ENCODE measurements around the gene POLR2A. TPM values are rescaled to one million over a fixed set of nuclear protein-coding genes. Genes with fewer than 3 reads are reported as not detected.
"Not testable (repeated sequence)": the region's sequence is repeated elsewhere in the genome, so short reads cannot be mapped to it uniquely, and the experiment has no call there.

Gene POLR2A
- total and polyA plus RNA-seq, 4 donors: 13.3 to 54.4 (median 34.8) TPM

DNA sequence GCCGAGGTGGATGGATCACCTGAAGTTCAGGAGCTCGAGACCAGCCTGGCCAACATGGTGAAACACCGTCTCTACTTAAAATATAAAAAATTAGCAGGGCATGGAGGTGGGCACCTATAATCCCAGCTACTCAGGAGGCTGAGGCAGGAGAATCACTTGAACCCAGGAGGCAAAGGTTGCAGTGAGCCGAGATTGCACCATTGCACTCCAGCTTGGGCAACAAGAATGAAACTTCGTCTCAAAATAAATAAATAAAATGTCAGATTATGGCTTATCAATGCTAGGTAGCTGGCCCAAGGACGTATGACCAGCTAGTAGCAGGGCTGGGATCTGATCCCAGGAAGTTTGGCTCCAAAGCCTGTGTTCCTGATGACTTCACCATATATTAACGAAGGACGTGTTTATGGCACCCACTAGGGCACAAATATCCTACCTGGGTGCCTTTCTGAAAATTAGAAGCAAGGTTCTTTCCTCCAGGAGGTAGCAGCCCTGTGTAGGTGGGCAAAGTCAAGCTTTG lies 13.7 kb upstream of the POLR2A start:
- H3K36me3 ChIP-seq (ENCODE audit: control insufficient read depth in 4 of 4, insufficient read depth in 3 of 4, low read depth in 1 of 4, low read length in 3 of 4); H3K27me3 ChIP-seq (ENCODE audit: control insufficient read depth in 4 of 4, insufficient read depth in 4 of 4, low read length in 3 of 4); H3K27ac ChIP-seq (ENCODE audit: low read depth in 1 of 2, low read length in 2 of 2); H3K9me3 ChIP-seq (ENCODE audit: control insufficient read depth in 4 of 4, low read length in 3 of 4); DNase-seq (ENCODE audit: low spot score); H3K4me3 ChIP-seq (ENCODE audit: low read depth in 1 of 3, low read length in 3 of 3); H3K9ac ChIP-seq (ENCODE audit: low read depth in 1 of 2, low read length in 2 of 2): not testable (repeated sequence)
- TF ChIP-seq HNF4A (conservative IDR thresholded peaks at IDR 0.05) (peak; percentile 70 to 73), RXRA (IDR thresholded peaks at IDR 0.05) (peak in 1 of 2 donors; percentile 13), JUND (IDR thresholded peaks at IDR 0.05) (peak in 1 of 2 donors; percentile 27)
- 63% methylated on average over 8 of the region's 8 CpGs for WGBS
- peaks cover 9 to 35% (median 22%) of the 10 kb centered on the region in 4 donors for H3K4me1 ChIP-seq (ENCODE audit: control insufficient read depth in 4 of 4, insufficient read depth in 4 of 4, low read length in 3 of 4)

DNA sequence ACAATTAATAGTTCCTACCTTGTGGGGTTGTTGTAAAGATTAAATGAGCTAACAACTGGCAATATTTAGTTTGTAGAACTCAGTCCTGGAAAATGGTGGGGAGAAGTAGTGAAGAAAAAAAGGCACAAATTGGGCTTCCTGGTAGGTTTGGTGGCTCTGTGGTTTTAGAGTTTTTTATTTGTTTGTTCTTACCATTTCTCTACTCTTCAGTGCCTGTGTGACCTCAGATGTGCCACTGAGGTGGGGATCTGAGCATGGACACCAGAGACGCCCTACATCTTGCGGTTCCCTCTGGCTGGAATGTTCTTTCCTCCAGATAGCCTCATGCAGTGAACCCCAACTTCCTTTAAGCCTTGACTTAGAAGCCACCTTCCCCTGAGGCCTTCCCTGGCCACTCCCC lies 12.4 kb upstream of the POLR2A start:
- 81% methylated on average over 2 of the region's 2 CpGs for WGBS
- Histone ChIP-seq H3K36me3 (ENCODE audit: control insufficient read depth in 4 of 4, insufficient read depth in 3 of 4, low read depth in 1 of 4, low read length in 3 of 4) (no peaks in the 10 kb centered on the region), H3K9ac (ENCODE audit: low read depth in 1 of 2, low read length in 2 of 2) (no peak overlapping the region), H3K27ac (ENCODE audit: low read depth in 1 of 2, low read length in 2 of 2) (no peak overlapping the region), H3K27me3 (ENCODE audit: control insufficient read depth in 4 of 4, insufficient read depth in 4 of 4, low read length in 3 of 4) (no peaks in the 10 kb centered on the region), H3K9me3 (ENCODE audit: control insufficient read depth in 4 of 4, low read length in 3 of 4) (no peaks in the 10 kb centered on the region), H3K4me1 (ENCODE audit: control insufficient read depth in 4 of 4, insufficient read depth in 4 of 4, low read length in 3 of 4) (peaks cover 15 to 45% (median 24%) of the 10 kb centered on the region in 4 donors), H3K4me3 (ENCODE audit: low read depth in 1 of 3, low read length in 3 of 3) (no peak overlapping the region)
- DNase-seq (ENCODE audit: low spot score): no peak
- TF ChIP-seq FOXA1 (IDR thresholded peaks at IDR 0.05) (no peak), HNF4G (IDR thresholded peaks at IDR 0.05) (no peak), EGR1 (IDR thresholded peaks at IDR 0.05; ENCODE audit: low read depth in 2 of 2) (no peak), HNF4A (conservative IDR thresholded peaks at IDR 0.05) (no peak), FOXA2 (IDR thresholded peaks at IDR 0.05) (no peak), JUND (IDR thresholded peaks at IDR 0.05) (no peak), TAF1 (conservative IDR thresholded peaks at IDR 0.05) (no peak)
- TF ChIP-seq, protein P1, sequence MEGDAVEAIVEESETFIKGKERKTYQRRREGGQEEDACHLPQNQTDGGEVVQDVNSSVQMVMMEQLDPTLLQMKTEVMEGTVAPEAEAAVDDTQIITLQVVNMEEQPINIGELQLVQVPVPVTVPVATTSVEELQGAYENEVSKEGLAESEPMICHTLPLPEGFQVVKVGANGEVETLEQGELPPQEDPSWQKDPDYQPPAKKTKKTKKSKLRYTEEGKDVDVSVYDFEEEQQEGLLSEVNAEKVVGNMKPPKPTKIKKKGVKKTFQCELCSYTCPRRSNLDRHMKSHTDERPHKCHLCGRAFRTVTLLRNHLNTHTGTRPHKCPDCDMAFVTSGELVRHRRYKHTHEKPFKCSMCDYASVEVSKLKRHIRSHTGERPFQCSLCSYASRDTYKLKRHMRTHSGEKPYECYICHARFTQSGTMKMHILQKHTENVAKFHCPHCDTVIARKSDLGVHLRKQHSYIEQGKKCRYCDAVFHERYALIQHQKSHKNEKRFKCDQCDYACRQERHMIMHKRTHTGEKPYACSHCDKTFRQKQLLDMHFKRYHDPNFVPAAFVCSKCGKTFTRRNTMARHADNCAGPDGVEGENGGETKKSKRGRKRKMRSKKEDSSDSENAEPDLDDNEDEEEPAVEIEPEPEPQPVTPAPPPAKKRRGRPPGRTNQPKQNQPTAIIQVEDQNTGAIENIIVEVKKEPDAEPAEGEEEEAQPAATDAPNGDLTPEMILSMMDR (IDR thresholded peaks at IDR 0.05; ENCODE audit: low read depth, low read length, missing input control): no peak
- TF ChIP-seq, protein P2, sequence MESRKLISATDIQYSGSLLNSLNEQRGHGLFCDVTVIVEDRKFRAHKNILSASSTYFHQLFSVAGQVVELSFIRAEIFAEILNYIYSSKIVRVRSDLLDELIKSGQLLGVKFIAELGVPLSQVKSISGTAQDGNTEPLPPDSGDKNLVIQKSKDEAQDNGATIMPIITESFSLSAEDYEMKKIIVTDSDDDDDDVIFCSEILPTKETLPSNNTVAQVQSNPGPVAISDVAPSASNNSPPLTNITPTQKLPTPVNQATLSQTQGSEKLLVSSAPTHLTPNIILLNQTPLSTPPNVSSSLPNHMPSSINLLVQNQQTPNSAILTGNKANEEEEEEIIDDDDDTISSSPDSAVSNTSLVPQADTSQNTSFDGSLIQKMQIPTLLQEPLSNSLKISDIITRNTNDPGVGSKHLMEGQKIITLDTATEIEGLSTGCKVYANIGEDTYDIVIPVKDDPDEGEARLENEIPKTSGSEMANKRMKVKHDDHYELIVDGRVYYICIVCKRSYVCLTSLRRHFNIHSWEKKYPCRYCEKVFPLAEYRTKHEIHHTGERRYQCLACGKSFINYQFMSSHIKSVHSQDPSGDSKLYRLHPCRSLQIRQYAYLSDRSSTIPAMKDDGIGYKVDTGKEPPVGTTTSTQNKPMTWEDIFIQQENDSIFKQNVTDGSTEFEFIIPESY (IDR thresholded peaks at IDR 0.05): no peak

DNA sequence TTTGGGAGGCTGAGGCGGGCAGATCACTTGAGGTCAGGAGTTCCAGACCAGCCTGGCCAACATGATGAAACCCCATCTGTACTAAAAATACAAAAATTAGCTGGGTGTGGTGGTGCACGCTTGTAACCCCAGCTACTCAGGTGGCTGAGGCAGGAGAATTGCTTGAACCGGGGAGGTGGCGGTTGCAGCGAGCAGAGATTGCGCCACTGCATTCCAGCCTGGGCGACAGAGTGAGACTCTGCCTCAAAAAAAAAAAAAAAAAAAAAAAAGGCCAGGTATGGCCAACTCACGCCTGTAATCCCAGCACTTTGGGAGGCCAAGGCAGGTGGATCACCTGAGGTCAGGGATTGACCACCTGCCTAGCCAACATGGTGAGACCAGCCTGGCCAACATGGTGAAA lies 9.4 kb upstream of the POLR2A start:
- Histone ChIP-seq H3K4me1 (ENCODE audit: control insufficient read depth in 4 of 4, insufficient read depth in 4 of 4, low read length in 3 of 4) (peaks cover 14 to 54% (median 35%) of the 10 kb centered on the region in 4 donors), H3K27ac (ENCODE audit: low read depth in 1 of 2, low read length in 2 of 2) (peak overlapping the region in 1 of 2 donors; percentile 11)
- not testable (repeated sequence) for H3K36me3 ChIP-seq (ENCODE audit: control insufficient read depth in 4 of 4, insufficient read depth in 3 of 4, low read depth in 1 of 4, low read length in 3 of 4); H3K9ac ChIP-seq (ENCODE audit: low read depth in 1 of 2, low read length in 2 of 2); H3K4me3 ChIP-seq (ENCODE audit: low read depth in 1 of 3, low read length in 3 of 3); H3K27me3 ChIP-seq (ENCODE audit: control insufficient read depth in 4 of 4, insufficient read depth in 4 of 4, low read length in 3 of 4); DNase-seq (ENCODE audit: low spot score); H3K9me3 ChIP-seq (ENCODE audit: control insufficient read depth in 4 of 4, low read length in 3 of 4)
- 47% methylated on average over 8 of the region's 8 CpGs for WGBS
- TF ChIP-seq HNF4A (conservative IDR thresholded peaks at IDR 0.05): peak in 1 of 2 donors; percentile 25
- peak; percentile 44 for TF ChIP-seq SP1 (IDR thresholded peaks at IDR 0.05)
- peak; percentile 52 to 80 for TF ChIP-seq RXRA (IDR thresholded peaks at IDR 0.05)

Measured in liver (tissue), 9 donors.